GM21423 (cell line): ENCODE measurements around the gene RGL1.
"Not testable (repeated sequence)": the region's sequence is repeated elsewhere in the genome, so short reads cannot be mapped to it uniquely, and the experiment has no call there.

Experiments used
- ATAC-seq: cut with Tn5 transposase; IDR thresholded peaks from one replicate; pipeline ENCODE4 v1.9.1; 2021; ENCODE audit warnings: mild to moderate bottlenecking, moderate library complexity; ENCODE audit not compliant: unreplicated experiment

RGL1 gene

DNA sequence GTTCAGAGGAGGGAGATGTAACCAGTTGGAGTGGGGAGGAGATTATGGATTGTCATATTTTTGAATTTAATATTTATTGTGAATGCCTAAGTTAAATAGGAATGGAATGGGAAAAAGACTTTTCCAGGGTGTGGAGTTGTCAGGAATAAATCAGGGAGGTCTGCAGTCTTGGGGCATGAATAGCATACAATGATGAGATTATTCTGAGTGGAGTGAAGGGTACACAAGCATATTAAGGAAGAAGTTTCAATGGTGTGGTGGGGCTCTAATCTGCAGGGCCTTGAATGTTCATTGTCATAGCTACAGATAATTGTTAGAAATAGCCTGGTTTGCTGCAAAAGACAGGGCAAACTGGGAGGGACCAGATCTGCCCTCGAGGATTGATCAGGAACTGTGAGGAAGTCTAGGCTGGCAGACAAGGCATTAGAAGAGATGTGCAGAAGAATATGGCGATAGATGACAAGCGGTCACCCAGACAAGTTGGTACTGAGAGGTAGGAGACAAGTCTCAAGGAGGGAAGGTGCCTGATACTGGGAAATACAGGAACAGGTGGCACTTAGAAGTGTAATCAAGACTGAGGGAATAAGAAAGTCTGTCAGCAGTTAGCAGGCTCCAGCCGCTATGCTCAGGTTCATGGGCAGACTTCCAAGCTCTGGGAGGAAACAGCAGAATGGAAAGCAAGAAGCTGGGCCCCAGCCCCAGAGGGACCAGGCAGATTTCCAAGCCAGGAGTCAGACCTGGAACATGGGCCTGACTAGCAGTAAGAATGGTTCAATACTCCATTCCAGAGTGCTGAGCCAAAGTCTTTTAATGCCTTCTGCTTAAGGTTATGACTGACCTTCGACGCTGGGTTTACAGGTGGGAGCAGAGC lies 20.9 kb upstream of the RGL1 start:
- ATAC-seq, result no peak

DNA sequence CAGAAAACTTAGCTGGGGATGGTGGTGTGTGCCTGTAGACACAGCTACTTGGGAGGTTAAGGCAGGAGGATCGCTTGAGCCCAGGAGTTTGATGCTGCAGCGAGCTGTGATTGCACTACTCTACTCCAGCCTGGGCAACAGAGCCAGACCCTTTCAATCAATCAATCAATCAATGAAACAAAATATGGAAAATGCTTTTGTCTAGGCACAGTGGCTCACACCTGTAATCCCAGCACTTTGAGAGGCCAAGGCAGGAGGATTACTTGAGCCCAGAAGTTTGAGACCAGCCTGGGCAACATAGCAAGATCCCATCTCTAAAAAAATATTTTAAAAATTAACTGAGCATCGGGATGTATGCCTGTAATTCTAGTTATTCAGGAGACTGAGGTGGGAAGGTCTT lies 19.0 kb upstream of the RGL1 start:
- ATAC-seq, result not testable (repeated sequence)

DNA sequence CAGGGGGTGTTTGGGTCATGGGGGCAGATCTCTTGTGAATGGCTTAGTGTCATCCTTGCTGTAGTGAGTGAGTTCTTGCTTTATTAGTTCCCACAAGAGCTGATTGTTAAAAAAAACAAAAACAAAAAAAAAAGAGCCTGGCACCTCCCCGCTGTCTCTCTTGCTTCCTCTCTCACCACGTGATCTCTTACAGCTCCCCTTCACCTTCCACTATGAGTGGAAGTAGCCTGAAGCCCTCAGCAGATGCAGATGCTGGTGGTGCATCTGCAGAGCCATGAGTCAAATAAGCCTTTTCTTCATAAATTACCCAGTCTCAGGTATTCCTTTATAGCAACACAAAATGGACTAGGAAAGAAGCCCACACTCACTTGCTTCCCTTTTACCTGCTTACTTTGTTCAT lies 17.2 kb upstream of the RGL1 start:
- ATAC-seq, result no peak

DNA sequence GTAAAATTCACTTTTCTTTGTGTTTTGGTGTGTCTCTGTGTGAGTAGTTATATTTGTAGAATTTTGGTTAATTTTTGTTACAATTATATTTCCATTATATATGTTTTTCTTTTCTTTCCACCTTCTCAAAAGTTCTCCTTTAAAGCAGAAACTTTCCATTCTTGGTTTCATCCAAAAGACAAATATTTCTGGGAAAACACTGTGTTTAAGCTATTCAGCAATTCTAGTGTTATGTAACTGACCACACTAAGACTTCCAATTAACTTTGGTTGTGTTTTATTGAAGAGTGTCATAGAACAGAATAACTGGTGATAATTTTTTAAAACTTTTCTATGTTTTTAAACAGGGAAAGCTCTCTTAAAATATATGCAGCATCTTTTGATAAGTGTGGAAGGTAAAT lies 13.6 kb upstream of the RGL1 start:
- no peak for ATAC-seq

DNA sequence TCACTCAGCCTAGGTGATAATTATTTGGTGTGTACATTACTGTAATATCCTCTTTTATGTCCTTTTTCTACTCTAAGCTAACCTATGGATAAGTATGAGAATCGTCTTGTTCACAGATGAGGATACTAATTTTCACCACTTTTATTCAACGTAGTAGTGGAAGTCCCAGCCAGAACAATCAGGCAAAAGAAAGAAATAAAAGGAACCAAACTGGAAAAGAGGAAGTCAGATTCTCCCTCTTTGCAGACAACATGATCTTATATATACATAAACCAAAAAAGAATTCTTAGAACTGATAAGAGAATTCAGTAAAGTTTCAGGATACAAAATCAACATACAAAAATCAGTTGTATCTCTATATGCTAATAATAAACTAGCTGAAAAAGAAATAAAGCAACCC lies 12.6 kb upstream of the RGL1 start:
- no peak for ATAC-seq

DNA sequence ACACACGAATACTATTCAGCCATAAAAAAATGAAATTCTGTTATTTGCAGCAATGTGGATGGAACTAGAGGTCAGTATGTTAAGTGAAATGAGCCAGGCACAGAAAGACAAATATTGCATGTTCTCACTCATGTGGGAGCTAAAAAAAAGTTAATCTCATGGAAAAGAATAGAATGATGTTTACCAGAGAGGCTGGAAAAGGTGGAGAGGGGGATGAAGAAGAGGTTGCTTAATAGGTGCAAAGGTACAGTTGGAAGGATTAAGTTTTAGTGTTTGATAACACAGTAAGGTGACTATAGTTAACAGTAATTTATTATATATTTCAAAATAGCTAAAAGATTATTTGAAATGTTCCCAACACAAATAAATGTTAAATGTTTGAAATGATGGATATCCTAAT lies 10.8 kb upstream of the RGL1 start:
- no peak for ATAC-seq

DNA sequence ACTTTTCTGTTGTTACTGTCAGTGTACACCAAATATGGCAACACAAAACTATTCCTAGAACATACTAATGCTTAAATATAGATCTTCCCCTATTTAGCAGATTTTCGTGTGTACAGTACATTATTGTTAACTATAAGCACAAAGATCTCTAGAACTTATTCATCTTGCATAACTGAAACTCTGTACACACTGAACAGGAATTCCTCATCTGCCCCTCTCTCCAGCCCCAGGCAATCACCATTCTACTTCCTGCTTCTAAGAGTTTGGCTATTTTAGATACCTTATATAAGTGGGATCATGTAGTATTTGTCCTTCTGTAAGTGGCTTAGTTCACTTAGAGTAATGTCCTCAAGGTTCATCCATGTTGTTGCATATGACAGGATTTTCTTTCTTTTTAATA lies 4.5 kb upstream of the RGL1 start:
- no peak for ATAC-seq

DNA sequence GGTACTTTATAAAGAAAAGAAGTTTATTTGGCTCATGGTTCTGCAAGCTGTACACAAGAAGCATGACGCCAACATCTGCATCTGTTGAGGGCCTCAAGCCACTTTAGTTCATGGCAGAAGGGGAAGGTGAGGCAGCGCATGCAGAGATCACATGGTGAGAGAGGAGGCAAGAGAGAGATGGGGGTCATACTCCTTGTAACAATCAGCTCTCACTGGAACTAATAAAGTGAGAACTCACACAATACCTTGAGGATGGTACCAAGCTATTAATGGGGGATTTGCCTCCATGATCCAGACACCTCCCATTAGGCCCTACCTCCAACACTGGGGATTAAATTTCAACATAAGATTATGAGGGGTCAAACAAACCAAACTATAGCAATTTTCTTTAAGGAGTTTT lies 3.3 kb upstream of the RGL1 start:
- no peak for ATAC-seq

DNA sequence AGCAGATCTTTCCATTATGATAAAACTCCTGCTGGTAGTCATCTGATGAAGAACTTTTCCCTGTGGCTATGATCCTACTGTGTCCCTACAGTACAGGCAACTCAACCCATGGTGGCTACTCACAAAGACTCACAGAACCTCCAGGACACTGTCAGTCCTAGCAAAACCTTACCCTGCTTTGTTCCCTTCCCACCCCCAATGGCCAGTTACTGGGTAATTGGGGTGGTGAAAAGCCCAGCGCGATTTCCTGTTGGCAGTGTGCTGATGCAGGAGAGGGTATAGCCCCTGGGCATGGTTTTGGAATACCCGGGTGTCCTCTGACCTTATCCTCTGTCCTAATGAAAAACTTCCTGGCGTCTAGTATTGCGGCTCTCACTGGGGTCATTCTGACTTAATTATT lies 533 bp upstream of the RGL1 start:
- no peak for ATAC-seq

DNA sequence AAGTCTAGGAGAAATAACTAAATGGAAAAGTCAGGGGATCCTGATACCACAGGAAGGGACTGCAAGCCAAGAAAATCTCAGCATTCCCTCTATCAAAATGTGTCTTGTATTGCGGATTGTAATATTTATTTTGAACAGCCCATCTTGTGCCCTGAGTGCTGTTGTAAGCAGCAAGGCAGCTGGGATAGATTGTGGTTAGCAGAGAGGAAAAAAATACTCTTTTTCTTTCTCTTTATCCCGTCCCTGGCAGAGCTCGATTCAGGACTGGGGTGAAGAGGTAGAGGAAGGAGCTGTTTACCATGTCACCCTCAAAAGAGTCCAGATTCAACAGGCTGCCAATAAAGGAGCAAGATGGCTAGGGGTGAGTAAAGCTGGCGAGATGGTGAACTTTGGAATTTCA lies 1.2 kb downstream of the RGL1 start:
- ATAC-seq, result no peak

DNA sequence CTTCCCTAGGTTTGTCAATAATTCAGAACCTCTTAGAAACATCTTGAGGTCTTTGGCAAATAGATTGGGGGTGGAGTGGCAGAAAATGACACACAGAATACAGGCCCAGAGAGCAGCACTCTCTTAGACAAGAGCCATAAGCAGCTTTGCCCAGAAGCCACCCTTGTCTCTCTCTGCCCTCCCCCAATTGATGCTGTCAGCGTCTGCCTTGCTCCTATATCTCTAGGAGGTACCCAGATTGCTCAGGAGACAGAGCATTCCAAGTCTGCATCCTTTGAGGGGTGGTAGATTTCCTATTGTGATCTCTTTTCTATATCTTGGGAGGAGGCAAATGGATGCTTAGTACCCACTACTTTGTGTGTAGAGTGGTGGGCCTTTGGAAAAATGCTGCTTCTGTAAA lies 1.8 kb downstream of the RGL1 start:
- ATAC-seq, result no peak

DNA sequence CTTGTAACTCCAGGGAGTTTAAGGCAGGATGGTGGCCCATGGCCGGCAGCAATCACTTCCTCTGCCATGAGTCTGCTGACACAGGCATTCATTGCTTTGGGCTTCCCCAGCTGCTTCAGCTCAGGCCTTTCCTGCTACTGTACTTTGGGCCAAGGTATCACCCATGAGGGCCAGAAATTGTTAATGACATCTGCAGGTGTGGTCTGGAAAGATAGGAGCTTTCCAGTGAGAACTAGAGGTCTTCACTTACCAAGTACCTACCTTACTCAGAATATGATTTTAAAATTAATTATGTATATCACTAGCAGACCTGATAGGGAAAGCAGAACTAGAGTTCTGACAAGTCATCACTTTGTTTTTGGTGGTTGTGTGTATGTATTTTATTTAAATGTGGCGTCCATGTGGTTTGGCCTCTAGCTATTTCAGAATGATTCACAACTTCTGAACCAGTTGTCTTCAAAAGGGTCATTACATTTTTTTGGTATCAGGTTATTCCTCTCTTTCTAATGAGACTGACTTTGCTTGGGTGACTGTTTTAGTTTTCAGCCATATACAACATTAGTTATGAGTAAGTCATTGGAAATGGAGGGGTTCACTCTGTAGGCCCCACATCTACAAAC lies 2.7 kb downstream of the RGL1 start:
- ATAC-seq, result peak; percentile 59

DNA sequence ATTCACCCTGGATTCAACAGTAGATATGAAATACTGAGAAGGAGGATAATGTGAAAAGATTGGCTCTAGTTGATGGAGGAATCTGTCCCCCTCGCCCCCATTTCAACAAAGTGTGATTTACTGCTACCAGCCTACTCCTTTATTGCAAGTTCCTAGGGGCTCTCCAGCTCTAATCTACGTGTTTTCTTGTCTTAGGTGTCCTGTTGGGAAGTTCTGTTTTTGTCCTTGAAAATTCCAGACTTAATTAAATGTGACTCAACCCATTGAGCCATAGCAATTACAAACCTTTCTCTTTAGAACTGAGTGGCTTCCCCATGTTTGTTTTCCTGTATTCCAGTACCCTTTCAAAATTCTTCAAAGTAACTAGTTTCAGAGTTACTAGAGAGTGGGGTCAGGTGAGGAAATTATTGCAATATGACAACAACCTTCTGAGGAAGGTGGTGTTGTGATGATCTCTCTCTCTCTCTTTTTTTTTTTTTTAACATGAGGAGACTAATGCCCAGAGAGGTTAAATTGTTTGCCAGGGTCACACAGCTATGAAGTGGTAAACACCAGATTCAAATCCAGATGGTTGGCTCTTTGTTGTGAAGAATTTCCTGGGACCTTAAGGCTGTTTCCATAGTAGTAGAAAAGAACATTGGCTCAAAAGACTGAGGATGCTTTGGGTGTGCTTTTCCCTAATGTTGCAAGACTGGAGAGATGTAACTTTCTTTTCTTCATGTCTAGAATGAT lies 3.5 kb downstream of the RGL1 start:
- no peak for ATAC-seq

DNA sequence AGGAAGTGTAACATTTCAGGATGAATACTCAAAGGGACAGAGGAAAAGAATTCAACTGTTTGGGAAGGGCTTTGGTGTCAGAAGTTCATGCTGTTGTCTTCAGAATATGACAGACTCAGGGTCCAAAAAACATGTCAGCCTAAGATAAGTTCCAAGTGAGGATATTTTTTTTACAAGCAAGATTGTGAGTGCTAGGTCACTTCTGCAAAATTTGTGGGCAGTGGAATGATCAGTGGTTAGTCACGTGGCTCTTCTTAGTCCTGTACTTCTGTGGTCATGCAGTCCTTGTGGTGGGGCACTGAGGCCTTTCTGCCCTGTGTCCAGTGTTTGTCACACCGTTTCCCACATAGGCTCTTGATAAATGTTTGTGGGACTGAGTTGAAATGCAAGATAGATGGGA lies 5.2 kb downstream of the RGL1 start:
- no peak for ATAC-seq

DNA sequence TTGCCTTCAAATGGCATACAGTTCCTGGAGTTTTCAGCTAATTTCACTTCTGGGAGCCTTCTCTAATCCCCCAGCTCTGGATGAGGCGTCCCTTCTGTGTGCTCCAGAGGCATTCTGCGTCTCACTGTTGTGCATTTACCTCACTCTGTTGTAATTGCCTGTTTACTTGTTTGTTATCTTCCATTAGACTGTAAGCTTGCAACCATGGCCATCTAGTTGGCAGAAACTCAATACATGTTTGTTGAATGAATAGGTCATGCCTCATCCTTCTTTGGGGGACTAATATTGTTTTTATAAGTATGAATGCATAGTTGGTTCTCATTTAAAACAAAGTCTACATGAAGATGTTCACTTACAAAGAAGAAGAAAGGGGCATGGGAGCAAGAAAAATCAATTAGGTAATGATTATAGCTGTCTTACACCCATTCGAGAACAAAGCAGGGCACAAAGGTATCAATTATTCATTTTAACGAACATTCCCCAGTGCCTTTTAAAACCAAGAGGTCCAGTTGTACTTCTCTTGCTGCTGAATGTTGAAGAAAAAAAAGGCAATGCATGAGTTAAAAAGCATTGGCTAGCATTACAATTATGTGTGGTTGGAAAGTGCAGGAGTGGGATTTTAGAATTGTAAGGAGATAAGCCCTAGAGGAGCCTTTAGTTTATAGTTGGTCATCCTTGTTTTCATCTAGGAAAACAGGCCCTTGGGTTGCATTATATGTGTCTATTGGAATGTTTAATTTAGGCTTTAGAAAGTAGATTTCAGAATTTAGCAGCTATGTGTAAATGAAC lies 6.0 kb downstream of the RGL1 start:
- no peak for ATAC-seq

DNA sequence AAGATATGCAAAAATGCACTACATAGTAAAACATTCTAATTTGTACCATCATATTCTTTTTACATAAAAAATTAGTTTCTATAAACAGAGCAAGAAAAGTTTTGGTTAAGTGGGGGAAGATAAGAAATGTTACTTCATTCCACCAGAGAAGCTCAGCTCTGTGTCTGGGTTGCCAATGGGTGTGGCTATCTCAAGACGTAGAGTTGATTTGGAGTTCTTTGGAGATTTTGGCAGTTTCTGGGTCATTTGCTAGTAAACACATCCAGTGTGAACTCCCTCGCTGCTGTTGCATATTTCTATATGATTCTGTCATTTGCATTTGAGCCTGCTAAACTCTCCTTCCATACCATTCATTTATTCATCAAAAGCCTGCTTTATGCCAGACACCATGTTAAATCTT lies 7.2 kb downstream of the RGL1 start:
- ATAC-seq, result no peak

DNA sequence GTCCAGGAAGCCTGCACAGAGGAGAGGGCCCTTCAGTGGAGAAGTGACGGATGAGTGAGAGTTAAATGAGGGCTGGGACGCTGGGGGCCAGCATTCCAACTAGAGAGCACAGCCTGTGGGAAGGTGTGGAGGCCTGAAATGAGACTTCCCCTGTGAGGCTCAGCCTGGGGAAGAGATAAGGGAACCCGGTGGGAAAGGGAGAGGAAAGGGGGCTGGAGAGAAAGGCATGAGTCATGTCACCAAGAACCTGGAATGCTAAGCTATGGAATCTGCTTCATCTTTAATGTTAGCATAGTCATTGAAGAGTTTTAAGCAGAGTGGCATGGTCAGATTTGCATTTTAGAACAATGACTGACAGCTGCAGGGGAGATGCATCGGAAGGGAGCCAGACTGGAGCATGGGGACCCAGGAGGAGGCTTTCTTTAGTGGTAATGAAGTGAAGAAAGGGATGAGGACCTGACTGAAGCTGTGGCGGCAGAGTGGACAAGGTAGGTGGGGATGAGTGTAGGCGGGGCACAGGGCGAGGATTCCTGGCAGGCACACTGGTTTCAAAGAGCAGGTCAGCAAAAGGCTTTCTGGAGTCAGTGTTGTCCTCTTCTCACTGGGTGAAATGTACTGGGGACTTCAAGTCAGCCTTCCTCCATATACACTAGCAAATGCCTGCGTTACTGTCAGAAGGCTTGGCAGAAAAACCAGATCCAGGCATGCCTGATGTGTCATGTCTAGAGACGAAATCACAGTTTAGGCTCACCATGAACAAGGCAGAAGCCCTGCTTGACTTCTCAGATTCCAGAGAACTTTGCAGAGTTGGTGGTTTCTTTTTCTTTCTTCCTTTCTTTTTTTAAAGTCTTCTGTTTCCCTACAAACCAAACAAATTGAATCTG lies 8.0 kb downstream of the RGL1 start:
- no peak for ATAC-seq

DNA sequence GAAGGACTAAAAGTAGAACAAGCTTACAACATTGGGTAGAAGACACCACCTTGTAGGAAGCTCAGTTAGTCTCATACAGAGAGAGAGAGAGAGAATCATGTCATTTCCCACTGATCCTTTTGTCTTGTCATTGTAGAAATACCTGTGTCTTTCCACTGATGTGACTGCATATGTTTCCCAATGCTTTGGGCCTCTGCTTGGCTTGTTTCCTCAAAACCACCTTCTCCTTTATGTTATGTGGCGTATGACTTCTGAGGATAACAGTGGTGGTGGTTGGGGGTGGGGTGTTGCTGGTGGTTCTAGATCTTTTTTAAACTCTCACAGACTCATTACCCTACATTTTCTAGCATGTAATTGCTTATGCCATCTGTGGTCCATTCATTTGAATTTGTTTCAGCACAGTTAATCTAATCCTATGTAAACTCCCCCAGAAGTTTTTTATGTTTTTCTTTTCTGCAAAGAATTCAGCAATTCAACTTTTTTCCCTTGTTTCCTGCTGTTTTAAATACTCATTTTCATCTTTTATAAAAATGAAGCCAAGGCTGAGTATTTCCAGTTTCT lies 9.3 kb downstream of the RGL1 start:
- no peak for ATAC-seq

DNA sequence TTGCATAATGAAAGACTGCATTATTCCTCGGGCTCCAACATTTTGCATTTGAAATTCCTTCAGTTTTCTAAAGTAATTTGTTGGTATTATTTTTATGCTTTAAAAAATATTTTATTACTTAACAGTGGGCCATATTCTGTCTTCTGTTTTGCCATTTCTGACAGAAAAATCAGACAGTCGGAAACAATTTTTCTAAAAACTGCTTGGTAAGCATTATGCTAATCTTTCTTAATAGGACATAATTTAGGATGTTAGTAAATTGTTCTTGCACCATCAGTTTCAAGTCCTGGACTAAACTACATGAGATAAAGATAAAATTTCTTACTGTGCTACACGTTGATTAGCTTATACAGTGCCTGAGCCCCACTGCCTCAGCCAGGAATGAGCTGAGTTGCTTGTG lies 11.2 kb downstream of the RGL1 start:
- no peak for ATAC-seq
